Mammary epithelial cell (primary cell): Measurements from ENCODE around the gene DPEP2NB.

ENCODE experiments used
- CTCF ChIP-seq, 2 donors: IDR thresholded peaks in 1 of 2; conservative IDR thresholded peaks in 1 of 2; 2 replicates each; pipeline ENCODE4 v1.5.1; 2011 to 2012; ENCODE audit warnings: inconsistent platforms in 2 of 2, low read length in 2 of 2, mild to moderate bottlenecking in 2 of 2, control low read depth in 1 of 2, low read depth in 1 of 2; ENCODE audit not compliant: insufficient read depth in 1 of 2; ENCODE audit errors: extremely low read depth in 1 of 2
- EZH2 ChIP-seq: IDR thresholded peaks from 2 replicates; pipeline ENCODE4 v1.6.1; 2012; ENCODE audit warnings: low read length, inconsistent platforms, borderline replicate concordance

- TF ChIP-seq CTCF (conservative IDR thresholded peaks at IDR 0.05 in 1 of 2, IDR thresholded peaks at IDR 0.05 in 1 of 2; ENCODE audit: extremely low read depth in 1 of 2, insufficient read depth in 1 of 2, low read depth in 1 of 2, low read length in 2 of 2) (no peak), EZH2 (no peak)
These were observed 49.0 kb downstream of the DPEP2NB start for GRCh38 chr16:67966549-67967182.
